Mesodermal cell (in vitro differentiated cells): ENCODE measurements around the gene PRAMEF18. TPM values are rescaled to one million over a fixed set of nuclear protein-coding genes. Genes with fewer than 3 reads are reported as not detected.
"Not testable (repeated sequence)": the region's sequence is repeated elsewhere in the genome, so short reads cannot be mapped to it uniquely, and the experiment has no call there.

Experiments
- H3K27ac ChIP-seq: 2 replicates; pipeline ENCODE4 v1.7.0; 2013; ENCODE audit warnings: mild to moderate bottlenecking, low read depth, low read length, moderate library complexity; ENCODE audit not compliant: severe bottlenecking
- H3K36me3 ChIP-seq: 2 replicates; pipeline ENCODE4 v1.7.1; 2013; ENCODE audit warnings: mild to moderate bottlenecking, low read length, moderate library complexity; ENCODE audit not compliant: control insufficient read depth, insufficient read depth
- H3K4me1 ChIP-seq: one replicate; pipeline ENCODE4 v1.7.1; 2013; ENCODE audit warnings: mild to moderate bottlenecking, low read length; ENCODE audit not compliant: insufficient read depth, control insufficient read depth, poor library complexity, severe bottlenecking
- H3K4me3 ChIP-seq: 2 replicates; pipeline ENCODE4 v1.7.0; 2013; ENCODE audit warnings: low read length, control low read depth, mild to moderate bottlenecking; ENCODE audit not compliant: insufficient read depth, poor library complexity, severe bottlenecking; ENCODE audit errors: extremely low read depth
- H3K9me3 ChIP-seq: 2 replicates; pipeline ENCODE4 v1.7.1; 2013; ENCODE audit warnings: mild to moderate bottlenecking, low read length, moderate library complexity; ENCODE audit not compliant: control insufficient read depth
- WGBS, 2 experiments: methylation state at CpG; one replicate each; pipeline ENCODE4 v1.1.5; 2013; ENCODE audit warnings: missing lambda C conversion rate in 2 of 2; ENCODE audit not compliant: insufficient coverage in 2 of 2; 5-methylcytosine and 5-hydroxymethylcytosine counted together
- polyA plus RNA-seq, 2 experiments: library from polyadenylated mRNA; stranded (reverse); fragments of 50-300 nt; gene quantifications; one replicate each; pipeline ENCODE4 v1.2.3, GENCODE V29; 2013

PRAMEF18 gene, protein sequence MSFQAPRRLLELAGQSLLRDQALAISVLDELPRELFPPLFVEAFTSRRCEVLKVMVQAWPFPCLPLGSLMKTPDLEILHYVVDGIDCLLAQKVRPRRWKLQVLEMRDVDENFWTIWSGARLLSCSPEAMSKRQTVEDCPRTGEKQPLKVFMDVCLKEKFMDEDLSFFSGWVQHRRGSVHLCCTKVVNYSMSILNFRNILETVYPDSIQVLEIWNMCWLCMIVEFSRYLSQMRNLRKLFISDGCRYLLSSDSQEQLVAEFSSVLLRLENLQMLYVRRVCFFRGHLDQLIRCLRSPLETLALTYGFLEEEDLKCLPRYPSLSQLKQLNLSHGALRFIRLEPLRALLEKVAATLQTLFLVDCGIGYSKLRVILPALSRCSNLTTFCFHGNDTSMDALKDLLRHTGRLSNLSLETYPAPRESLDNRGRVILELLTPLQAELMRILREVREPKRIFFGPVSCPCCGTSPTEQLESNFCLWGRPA
- not detected for polyA plus RNA-seq (2013, experiment 1 of 2)
- polyA plus RNA-seq (2013, experiment 2 of 2) = not detected

DNA sequence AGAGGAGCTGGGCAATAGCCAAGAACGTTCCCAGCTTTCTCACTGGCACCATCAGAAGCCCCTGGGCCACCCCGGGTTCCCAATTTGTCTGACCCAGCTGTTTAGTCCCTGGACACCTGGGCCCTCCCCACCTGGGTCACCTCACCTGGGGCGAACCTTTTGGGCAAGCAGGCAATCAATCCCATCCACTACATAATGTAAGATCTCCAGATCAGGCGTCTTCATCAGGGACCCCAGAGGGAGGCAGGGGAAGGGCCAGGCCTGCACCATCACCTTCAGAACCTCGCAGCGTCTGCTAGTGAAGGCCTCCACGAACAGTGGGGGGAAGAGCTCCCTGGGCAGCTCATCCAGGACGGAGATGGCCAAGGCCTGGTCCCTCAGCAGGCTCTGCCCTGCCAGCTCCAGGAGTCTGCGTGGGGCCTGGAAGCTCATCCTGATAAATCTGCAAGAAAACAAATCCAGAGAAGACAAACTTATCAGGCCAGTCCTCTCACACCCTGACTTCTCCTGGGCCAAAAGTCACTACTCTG is at the start of gene PRAMEF18:
PRAMEF18 (minus strand) TSS at position 480 of the 530 bp plus-strand sequence; CDS start at position 432, 48 bp downstream.
- H3K4me3 ChIP-seq, H3K4me1 ChIP-seq, H3K36me3 ChIP-seq, H3K27ac ChIP-seq: not testable (repeated sequence)
- H3K9me3 ChIP-seq = peaks cover 42% of the 10 kb centered on the region
- WGBS, 2 experiments = 52 to 65% methylated on average over 5 to 6 of the region's 9 CpGs

DNA sequence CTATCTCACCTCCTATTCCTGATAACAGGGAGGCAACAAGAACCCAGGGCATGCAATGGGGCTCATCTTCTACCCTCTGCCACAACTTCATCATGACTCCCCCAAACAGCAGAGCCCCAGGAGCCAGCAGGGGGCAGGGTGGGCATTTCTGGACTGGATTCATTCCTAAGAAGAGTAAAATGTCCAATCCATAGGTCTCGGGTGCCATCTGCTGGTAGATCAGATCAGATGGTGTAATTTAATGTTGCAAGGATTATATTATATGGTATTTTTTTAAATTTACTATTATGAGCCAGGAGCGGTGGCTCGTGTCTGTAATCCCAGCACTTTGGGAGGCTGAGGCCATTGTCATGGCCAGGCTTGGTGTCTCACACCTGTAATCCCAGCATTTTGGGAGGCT is 39.2 kb upstream of the PRAMEF18 start:
- H3K36me3 ChIP-seq, H3K4me1 ChIP-seq, H3K9me3 ChIP-seq, H3K4me3 ChIP-seq, H3K27ac ChIP-seq: not testable (repeated sequence)
- WGBS, 2 experiments = no CpG with 5 or more reads among the region's 3 CpGs

DNA sequence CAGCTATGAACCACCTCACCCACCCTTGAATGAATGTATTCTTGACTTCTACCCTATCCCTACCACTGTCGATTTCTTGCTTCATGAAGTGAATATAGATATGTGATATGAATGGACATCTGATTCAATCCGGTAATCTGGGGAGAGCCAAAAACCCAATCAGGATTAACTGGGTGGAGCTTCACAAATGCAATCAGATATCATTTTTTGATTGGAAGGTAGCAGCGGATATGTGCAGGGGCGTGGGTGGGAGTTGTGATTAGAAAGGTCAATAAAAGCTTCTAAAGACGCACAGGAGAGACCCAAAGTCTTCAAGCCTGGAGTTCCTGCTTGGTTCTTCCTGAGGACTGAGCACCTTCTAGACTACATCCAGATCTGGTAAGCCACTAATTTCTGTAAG is 27.9 kb upstream of the PRAMEF18 start, which contains the start of gene PRAMEF5:
PRAMEF5 (plus strand) TSS at position 301 of the 400 bp plus-strand sequence. CDS start 5,071 bp downstream, outside the sequence.
- H3K36me3 ChIP-seq, H3K4me1 ChIP-seq, H3K4me3 ChIP-seq, H3K27ac ChIP-seq, H3K9me3 ChIP-seq: not testable (repeated sequence)
- WGBS, 2 experiments = no CpG with 5 or more reads among the region's 5 CpGs

DNA sequence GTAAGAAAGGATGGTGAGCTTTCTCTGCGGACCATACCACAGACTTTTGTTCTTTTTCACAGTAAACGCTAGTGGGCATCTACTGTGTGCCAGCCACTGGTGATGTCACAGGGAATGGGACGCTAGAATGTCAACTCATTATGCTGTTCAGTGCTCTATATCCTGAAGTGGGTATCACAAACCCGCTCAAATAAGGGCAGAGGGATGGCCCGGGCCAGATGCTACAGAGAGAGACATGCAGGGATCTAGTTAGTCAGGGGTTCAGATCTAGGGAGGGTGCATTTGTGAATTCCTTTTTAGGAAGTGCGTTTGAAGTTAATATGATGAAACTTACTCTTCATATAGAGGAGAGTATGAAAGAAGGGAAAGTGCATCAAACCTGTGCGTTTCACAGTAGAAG is 21.2 kb upstream of the PRAMEF18 start:
- not testable (repeated sequence) for H3K27ac ChIP-seq
- WGBS, 2 experiments = 44 to 67% methylated on average over 3 to 5 of the region's 7 CpGs

DNA sequence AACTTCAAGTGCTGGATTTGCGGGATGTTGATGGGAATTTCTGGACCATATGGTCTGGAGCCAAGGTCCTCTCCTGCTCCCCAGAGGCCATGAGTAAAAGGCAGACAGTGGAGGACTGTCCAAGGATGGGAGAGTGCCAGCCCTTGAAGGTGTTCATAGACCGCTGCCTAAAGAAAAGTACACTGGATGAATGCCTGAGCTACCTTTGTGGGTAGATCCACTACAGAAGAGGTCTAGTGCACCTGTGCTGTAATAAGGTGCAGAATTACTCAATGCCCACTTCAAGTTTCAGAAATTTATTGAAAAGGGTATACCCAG is 20.6 kb upstream of the PRAMEF18 start:
- not testable (repeated sequence) for H3K36me3 ChIP-seq, H3K4me3 ChIP-seq, H3K27ac ChIP-seq, H3K4me1 ChIP-seq
- WGBS, 2 experiments = 62 to 76% methylated on average over 2 of the region's 2 CpGs
- H3K9me3 ChIP-seq = peaks cover 40% of the 10 kb centered on the region

More for the DNA sequence above, 21.2 kb upstream of the PRAMEF18 start:
- not testable (repeated sequence) for H3K4me1 ChIP-seq, H3K4me3 ChIP-seq, H3K36me3 ChIP-seq
- peaks cover 34% of the 10 kb centered on the region for H3K9me3 ChIP-seq

DNA sequence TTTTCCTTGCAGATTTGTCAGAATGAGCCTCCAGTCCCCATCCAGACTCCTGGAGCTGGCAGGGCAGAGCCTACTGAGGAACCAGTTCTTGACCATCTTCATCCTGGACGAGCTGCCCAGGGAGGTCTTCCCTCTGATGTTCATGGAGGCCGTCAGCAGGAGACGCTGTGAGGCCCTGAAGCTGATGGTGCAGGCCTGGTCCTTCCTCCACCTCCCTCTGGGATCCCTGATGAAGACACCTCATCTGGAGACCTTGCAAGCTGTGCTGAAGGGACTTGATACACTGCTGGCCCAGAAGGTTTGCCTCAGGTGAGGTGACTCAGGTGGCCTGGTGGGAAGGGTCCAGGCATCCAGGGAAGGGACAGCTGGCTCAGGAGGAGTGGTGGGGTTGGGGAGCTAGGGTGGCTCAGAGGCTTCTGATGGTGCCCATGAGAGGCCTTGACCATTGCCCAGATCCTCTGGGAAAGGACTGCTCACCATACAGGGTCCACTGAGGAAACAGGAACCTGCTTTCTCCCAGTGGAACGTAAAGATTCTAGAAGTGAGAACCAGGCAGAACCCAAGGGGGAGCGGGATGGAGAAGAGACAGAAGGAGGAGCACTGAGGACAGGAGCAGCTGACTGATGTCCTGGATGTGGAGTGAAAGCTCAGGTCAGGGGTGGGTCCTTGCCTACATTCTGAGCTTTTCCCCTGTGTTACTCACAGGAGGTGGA is 20.0 kb upstream of the PRAMEF18 start:
- H3K4me3 ChIP-seq, H3K36me3 ChIP-seq, H3K27ac ChIP-seq, H3K4me1 ChIP-seq: not testable (repeated sequence)
- H3K9me3 ChIP-seq = peaks cover 43% of the 10 kb centered on the region
- 46 to 47% methylated on average over 5 of the region's 5 CpGs for WGBS, 2 experiments

DNA sequence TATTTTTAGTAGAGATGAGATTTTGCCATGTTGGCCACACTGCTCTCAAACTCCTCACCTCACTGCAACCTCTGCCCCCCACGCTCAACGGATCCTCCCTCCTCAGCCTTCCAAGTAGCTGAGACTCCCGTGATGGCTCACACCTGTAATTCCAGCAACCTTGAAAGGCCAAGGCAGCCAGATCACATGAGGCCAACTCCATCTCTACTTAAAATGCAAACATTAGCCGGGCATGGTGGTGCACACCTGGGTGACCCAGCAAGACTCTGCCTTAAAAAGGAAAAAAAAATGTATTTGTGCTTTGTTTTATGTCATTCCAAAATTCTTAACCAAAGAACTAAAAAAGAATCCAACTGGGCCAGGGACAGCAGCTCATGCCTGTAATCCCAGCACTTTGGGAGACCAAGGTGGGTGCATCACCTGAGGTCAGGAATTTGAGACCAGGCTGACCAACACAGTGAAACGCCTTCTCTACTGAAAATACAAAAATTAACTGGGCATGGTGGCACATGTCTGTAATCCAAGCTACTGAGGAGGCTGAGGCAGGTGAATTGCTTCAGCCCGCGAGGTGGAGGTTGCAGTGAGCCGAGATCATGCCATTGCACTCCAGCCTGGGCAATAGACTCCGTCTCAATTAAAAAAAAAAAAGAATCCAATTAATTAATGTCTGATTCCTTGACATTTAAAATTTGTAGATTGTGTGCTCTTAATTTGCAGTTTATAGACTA is 17.7 kb upstream of the PRAMEF18 start:
- H3K4me3 ChIP-seq, H3K27ac ChIP-seq, H3K36me3 ChIP-seq, H3K4me1 ChIP-seq: not testable (repeated sequence)
- WGBS, 2 experiments = 70 to 85% methylated on average over 5 to 6 of the region's 9 CpGs
- peaks cover 43% of the 10 kb centered on the region for H3K9me3 ChIP-seq

DNA sequence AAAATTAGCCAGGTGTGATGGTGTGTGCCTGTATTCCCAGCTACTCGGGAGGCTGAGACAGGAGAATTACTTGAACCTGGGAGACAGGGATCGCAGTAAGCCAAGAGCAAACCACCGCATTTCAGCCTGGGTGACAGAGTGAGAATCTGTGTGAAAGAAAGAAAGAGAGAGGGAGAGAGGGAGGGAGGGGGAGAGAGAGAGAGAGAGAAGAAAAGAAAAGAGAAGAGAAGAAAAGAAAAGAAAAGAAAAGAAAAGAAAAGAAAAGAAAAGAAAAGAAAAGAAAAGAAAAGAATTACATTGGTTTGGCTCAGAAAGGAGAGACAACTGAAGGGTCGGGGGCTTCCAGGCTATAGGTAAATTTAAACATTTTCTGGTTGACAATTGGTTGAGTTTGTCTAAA is 13.7 kb upstream of the PRAMEF18 start:
- H3K36me3 ChIP-seq, H3K27ac ChIP-seq, H3K4me3 ChIP-seq, H3K4me1 ChIP-seq: not testable (repeated sequence)
- 79 to 83% methylated on average over 4 of the region's 4 CpGs for WGBS, 2 experiments
- peaks cover 40% of the 10 kb centered on the region for H3K9me3 ChIP-seq

DNA sequence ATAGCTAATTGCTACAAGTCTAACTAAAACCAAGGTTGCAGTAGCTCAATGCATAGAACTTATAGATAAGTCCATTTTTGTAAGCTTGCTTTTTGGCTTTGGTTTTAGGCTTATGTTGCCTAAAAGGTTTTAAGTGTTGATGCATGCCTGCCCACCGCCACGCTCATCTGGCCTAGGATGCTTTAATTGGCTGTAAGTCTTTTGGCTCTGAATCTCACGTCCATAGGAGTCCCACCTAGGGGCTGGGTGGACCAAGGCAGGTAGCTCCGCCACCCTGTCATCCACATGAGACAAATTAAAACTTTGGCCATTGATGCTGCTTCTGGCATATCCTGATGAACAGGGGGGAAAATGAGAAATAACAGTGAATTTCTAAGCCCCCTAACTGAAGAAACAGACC is 11.6 kb upstream of the PRAMEF18 start:
- not testable (repeated sequence) for H3K4me1 ChIP-seq, H3K4me3 ChIP-seq, H3K36me3 ChIP-seq, H3K27ac ChIP-seq
- H3K9me3 ChIP-seq = peaks cover 46% of the 10 kb centered on the region
- 67% methylated on average over 4 of the region's 4 CpGs; no CpG with 5 or more reads in 1 of the 2 experiments for WGBS, 2 experiments

DNA sequence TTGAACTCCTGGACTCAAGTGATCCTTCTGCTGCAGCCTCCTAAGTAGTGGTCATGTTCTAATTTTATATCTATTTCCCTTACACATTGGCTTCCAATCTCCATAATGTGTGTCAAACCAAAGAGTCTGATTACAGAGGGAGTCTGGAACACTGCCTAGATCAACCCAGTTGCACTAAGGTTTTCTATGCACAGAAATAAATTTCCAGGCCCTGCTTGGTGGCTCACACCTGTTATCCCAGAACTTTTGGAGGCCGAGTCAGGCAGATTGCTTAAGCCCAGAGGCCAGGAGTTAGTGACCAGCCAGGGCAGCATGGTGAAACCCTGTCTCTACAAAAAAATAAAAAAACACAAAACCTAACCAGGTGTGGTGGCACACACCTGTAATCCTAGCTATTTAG is 8.1 kb upstream of the PRAMEF18 start:
- H3K27ac ChIP-seq, H3K36me3 ChIP-seq, H3K4me1 ChIP-seq, H3K4me3 ChIP-seq: not testable (repeated sequence)
- WGBS, 2 experiments = 33 to 44% methylated on average over 1 of the region's 1 CpG
- peaks cover 49% of the 10 kb centered on the region for H3K9me3 ChIP-seq
